Stimulated activated naive CD4-positive, alpha-beta T cell (primary cell): Measurements from ENCODE around the gene GABRE.
"Not testable (repeated sequence)": the region's sequence is repeated elsewhere in the genome, so short reads cannot be mapped to it uniquely, and the experiment has no call there.

Experiments used
- DNase-seq, 6 experiments: peaks; one replicate each; lab custom pipeline; 2025; lab: John Stamatoyannopoulos, UW

Gene GABRE

DNA sequence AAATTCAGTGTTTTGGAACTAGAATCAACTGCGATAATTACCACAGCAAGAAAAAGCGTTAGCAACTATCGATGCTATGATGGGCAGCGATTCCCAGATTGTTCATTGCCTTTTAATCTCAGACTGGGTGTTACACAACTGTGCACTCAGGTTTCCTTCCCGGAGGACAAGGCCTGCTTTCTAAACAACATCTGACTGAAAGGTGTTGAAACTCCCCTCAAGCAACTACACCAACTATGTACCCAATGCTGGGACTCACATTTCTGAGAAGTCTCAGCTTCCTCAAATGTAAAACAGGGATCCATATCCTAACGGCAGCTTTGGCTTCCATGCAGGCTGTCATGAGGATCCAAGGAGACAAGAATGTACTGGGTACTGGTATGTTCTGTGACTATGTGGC lies 8.2 kb downstream of the GABRE start:
- DNase-seq: no peak

DNA sequence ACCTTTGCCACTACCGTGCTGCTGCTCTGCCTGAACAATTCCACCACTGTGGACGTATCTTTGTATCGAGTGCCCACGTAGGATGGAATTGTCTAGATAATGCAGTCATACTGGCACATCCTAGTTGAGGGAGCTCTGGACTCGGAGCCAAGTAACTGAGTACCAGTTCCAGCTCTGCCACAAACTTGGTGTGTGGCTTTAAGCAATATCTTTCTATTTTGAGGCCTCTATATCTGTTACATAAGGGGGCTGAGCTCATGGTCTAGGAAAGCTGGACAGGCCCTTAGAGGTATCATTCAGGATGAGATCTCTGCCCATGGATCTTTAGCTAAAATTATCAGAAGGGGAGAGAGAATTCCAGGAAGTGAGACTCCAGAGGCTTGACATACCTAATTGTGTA lies 12.4 kb downstream of the GABRE start:
- DNase-seq: no peak

DNA sequence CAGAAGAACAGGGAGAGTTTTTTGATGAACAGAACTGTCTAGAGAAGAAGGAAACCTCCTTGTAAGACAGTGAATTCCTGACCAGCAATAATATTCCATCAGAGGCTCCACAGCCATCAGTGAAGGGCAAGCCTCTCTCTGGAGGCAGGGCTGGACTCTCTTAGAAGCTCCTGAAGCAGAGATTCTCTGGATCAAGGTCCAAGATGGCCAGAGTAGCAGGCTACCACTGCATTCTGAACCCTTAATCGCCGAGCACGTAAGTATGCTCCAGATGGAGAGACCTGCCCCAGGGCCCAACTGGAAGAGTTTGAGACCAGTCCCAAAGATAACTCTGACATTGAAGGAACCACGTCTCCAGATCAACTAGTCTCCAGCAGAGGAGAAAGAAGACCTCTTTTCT lies 16.4 kb downstream of the GABRE start:
- DNase-seq: no peak

DNA sequence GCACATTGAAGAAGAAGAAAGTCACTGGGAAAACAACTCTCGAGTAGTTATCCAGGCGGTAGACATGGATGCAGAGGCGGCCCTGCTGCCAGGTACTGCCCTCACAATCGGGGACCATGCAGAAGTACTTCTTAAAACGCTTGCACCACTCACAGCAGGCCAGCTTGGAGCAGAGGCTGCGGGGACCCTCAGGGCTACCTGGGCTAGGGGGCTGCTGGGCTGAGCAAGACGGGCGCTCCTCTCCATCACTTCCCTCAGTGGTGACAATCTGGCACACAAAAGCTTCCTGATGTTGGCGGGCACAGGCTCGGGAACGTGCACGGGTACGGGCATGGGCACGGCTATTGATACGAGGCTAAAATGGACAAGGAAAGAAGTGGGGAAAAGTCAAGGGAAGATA lies 19.7 kb downstream of the GABRE start:
- no peak for DNase-seq

DNA sequence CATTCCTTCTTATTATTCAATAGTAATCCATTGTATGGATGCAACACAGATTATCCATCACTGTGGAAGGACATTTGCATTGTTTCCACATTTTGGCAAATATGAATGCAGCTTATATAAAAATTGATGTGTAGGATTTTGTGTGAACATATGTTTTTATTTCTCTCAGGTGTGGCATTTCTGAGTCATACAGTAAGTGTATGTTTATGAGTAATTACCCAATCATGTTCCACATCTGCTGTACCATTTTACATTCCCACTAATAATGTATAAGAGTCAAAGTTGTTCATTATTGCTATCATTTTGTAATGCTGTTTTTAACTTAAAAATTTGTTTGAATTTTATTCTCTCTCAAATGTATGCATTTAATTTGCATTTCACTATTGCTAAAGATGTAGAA lies 36.3 kb downstream of the GABRE start:
- no peak for DNase-seq

DNA sequence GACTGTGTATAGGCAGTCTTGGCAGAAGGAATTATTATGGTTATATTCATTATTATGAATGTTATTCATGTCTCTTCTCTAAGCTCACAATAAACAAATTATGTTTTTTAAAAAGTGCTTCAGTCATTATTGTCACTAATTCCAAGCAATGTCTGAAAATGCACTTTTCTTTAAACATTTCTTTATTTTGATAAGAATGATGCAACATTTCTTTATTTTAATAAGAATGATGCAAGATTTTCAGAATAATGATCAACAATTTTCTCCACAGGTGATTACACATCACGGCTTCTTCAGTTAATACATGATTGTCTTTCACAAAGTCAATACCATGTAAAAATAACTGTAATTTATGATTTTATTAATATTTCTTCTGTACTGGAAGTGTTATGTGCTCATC lies 39.1 kb downstream of the GABRE start:
- DNase-seq: no peak

DNA sequence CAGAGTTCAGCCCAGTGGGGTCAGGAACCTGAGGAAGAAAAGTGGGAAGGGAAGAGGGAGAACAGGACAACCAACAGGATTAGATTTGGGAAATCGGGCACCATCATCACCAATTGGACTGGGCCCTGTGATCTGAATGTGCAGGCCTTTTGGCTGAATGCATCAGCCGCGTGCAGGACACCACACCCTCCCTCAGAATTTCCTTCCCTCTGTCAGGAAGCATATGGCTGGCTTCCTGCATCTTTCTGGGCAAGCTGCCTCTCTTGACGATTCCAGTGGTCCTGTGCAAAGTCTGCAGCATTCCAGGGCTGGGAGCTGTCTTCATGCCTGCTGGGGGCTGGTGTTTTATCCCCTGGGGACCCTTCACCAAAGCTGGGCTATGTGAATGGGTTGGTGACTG lies 45.4 kb downstream of the GABRE start:
- DNase-seq: no peak

DNA sequence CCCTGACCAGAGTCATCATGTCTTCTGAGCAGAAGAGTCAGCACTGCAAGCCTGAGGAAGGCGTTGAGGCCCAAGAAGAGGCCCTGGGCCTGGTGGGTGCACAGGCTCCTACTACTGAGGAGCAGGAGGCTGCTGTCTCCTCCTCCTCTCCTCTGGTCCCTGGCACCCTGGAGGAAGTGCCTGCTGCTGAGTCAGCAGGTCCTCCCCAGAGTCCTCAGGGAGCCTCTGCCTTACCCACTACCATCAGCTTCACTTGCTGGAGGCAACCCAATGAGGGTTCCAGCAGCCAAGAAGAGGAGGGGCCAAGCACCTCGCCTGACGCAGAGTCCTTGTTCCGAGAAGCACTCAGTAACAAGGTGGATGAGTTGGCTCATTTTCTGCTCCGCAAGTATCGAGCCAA lies 50.8 kb downstream of the GABRE start:
- no peak for DNase-seq

DNA sequence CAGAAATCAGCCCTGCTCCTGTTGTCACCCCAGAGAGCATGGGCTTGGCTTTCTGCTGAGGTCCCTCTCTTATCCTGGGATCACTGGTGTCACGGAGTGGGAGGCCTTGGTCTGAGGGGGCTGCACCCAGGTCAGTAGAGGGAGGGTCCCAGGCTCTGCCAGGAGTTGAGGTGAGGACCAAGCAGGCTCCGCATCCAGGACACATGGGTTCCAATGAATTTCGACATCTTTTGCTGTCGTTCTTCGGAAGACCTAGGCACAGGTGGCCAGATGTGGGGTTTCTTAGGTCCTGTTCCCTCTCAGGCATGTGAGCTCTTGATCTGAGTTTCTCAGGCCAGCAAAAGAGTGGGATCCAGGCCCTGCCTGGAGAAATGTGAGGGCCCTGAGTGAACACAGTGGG lies 51.8 kb downstream of the GABRE start:
- no peak for DNase-seq

DNA sequence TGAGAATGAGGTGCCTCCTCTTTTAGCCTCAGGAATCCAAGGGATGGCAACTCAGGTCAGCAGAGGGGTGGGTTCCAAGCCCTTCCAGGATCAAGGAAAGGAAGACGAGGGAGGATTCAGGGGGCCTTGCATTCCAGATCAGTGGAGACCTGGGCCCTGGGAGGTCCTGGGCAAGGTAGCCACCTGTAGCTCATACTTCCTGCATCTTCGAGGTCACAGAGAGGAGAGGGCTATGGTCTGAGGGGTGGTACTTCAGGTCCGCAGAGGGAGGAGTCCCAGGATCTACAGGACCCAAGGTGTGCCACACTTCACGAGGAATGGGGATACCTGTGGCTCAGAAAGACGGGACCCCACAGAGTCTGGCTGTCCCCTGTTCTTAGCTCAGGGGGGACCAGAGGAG lies 52.6 kb downstream of the GABRE start:
- DNase-seq: no peak

DNA sequence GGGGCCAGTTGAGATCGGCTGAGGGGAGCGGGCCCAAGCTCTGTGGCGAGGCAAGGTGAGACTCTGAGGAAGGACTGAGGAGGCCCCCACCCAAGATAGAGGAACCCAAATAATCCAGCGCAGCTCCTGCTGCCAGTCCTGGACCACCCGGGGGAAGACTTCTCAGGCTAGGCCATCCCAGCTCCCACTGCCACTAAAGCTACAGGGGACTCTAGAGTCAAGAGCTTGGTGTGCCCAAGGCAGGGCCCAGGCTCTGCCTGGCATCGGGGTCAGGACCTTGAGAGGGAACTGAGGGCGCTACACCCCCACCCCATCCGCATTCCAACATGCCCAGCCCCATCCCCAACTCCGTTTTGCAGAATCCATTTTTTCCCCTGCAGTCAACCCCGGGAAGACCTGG lies 53.2 kb downstream of the GABRE start:
- no peak for DNase-seq

DNA sequence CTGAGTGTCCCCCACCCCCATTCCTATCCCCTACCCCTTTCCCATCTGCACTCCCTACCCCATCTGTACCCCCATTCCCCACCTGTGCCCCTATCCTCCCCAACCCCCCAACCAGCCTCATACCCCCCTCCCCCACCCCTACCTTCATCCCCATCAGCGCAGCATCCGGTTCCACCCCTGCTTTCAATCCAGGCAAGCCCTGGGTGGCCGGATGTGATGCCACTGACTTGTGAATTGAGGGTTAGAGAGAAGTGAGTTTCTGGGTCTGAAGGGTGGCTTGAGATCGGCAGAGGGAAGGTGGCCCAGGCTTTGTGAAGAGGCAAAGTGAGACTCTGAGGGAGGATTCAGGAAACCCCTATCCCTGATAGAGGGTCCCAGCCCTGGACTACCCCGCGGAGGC lies 53.9 kb downstream of the GABRE start:
- DNase-seq: no peak

DNA sequence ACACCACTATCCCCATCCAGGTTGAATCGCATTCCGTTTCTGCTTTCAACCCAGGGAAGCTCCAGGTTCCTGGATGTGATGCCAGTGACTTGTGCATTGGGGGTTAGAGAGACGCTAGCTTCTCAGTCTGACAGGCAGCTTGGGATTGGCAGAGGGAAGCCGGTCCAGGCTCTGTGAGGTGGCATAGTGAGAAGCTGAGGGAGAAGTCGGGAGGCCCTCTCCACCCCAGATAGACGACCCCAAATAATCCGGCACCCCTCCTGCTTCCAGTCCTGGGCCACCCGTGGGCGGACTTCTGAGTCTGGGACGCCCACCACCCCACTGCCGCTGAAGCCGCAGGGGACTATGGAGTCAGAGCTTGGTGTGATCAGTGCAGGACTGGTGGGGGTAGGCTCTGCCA lies 54.4 kb downstream of the GABRE start:
- no peak for DNase-seq

DNA sequence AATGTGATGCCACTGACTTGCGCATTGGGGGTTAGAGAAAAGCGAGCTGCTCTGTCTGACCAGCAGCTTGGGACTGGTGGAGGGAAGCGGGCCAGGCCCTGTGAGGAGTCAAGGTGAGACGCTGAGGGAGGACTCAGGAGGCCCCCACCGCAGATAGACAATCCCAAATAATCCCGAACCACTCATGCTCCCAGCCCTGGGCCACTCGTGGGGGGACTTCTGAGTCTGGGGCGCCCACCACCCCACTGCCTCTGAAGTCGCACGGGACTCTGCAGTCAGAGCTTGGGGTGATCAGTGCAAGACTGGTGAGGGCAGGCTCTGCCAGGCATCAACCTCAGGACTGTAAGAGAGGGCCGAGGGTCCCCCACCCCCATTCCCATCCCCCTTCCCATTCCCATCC lies 54.9 kb downstream of the GABRE start:
- DNase-seq: no peak

DNA sequence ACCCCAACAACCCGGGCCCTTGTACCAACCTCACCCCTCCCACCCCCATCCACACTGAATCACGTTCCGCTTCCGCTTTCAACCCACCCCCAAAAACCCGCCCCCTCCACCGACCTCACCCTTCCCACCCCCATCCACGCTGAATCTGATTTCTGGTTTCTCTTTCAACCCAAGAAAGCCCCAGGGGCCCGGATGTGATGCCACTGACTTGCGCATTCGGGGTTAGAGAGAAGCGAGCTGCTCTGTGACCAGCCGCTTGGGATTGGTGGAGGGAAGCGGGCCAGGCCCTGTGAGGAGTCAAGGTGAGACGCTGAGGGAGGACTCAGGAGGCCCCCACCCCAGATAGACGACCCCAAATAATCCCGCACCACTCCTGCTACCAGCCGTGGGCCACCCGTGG lies 55.7 kb downstream of the GABRE start:
- not testable (repeated sequence) for DNase-seq

DNA sequence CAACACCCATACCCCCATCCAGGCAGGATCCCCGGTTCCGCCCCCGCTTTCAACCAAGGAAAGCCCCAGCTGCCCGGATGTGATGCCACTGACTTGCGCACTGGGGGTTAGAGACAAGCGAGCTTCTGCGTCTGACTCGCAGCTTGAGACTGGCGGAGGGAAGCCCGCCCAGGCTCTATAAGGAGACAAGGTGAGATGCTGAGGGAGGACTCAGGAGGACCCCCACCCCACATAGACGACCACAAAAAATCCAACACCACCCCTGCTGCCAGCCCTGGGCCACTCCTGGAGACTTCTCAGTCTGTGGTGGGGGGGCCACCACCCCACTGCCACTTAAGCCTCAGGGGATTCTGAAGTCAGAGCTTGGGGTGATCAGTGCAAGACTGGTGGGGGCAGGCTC lies 61.7 kb downstream of the GABRE start, which contains the start of gene MAGEA4:
Gene MAGEA4 (plus strand): TSS at position 110 of the 400 bp plus-strand sequence. CDS start 10,776 bp downstream, outside the sequence.
- no peak for DNase-seq

DNA sequence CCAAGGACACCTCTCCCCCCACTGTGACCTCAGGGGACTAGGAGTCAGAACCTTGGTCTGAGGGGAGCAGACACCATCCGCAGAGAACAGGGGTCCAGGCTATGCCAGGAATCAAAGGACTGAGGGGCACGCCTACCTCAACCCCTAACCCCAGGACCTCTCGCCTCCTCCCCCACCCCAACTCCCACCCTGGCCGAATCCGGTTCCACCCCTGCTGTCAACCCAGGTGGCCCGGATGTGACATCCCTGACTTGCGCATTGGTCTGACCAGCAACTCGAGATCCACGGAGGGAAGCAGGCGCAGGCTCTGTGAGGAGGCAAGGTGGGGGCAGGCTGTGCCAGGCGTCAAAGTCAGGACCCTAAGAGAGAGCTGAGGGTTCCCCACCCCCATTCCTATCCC lies 62.3 kb downstream of the GABRE start:
- no peak for DNase-seq

DNA sequence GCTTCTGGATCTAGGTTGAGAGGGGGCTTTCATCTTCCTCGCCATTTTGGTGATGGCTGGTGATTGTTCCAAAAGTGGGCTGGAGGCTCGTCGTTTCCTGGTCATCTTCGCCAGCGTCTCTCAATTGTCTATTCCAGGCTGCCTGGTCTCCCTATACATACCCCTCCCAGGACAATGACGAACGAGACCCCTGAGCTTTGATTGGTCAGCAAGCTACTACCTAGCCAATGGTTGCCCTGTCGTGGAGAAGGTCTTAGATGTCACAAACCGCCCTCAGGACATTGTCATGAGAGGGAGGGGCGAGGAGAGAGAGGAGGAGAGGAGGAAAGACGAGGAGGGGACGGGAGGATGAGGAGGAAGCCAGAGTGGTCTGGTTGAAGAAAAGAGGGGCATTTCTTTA lies 69.5 kb downstream of the GABRE start:
- no peak for DNase-seq
